Stimulated activated CD4-positive, alpha-beta T cell treated with anti-CD3 and anti-CD28 coated beads, Interleukin-4, amount 100 ng/mL, for 1 hour (primary cell): ENCODE measurements around the gene C6orf136.

Experiments
- DNase-seq: peaks from one replicate; pipeline ENCODE4 v3.0.0-alpha.2; 2020

The C6orf136 gene

DNA sequence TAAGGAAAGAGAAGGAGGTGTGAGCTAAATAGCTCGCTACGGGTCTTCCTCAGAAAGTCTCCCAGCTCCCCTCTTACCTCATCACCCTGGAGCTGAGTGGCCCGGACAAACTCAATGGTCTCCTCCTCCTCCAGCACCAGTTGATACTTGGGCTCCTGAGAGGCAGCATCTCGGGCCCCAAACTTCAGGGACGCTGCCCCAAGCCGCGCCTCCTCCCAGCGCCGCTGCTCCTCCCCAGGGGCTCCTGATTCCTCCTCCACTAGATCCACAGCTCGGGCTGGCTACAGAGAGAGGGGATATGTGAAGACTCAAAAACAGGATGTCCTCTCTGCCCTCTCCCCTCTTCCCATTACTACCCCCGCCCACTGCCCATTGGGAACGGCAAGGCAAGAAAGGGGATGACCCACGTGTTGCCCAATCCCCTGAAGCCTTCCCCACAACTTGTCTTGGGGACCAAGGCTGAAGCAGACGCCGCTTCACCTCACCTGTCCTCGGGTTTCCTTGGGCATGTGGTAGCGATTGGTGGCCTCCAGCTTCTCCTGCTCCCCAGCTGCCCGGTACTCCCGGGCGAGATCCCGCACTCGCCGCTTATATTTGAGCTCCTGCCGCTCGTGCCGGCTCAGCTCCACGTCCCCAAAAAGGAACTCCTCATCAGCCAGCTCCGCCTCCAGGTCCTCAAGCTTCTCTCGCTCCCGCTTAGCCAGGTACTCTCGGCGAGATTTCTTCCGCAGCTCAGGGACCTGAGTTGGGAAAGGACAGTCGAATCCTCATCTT lies 18.2 kb downstream of the C6orf136 start:
- DNase-seq = no peak

- DNase-seq = peak; percentile 51
These were observed 19.4 kb downstream of the C6orf136 start for GRCh38 chr6:30666300-30666699.

DNA sequence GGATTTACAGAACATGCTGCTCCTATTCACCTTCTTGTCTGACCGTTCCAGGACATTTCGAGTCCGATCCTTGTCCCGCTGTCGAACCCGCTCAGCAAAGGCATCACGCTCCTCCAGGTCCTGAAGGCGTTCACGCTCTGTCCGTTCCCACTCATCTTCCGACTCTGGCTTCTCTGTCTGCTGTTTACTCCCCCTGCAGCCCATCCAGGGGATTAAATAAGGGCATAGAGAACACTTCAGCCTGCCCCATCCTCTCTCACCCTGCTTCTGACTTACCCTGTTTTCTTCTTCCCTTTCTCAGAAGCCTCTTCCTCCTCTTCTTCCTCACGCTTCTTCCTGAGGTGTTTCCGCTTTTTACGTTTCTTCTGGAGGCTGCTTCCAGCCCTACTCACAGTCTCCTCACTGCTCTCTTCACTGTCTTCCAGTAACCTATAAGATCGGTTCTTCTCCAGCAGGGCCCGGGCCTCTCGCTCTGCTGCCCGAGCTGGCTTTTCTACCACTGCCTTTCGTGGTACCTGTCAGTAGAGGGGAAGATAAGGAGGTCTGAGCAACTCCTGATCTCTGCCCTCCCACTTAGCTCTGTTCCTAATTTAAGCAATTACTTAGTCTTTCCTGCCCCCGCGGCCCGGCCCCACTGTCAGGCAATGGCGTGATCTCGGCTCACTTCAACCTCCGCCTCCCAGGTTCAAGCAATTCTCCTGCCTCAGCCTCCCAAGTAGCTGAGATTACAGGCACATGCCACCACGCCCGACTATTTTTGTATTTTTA lies 24.0 kb downstream of the C6orf136 start:
- no peak for DNase-seq

DNA sequence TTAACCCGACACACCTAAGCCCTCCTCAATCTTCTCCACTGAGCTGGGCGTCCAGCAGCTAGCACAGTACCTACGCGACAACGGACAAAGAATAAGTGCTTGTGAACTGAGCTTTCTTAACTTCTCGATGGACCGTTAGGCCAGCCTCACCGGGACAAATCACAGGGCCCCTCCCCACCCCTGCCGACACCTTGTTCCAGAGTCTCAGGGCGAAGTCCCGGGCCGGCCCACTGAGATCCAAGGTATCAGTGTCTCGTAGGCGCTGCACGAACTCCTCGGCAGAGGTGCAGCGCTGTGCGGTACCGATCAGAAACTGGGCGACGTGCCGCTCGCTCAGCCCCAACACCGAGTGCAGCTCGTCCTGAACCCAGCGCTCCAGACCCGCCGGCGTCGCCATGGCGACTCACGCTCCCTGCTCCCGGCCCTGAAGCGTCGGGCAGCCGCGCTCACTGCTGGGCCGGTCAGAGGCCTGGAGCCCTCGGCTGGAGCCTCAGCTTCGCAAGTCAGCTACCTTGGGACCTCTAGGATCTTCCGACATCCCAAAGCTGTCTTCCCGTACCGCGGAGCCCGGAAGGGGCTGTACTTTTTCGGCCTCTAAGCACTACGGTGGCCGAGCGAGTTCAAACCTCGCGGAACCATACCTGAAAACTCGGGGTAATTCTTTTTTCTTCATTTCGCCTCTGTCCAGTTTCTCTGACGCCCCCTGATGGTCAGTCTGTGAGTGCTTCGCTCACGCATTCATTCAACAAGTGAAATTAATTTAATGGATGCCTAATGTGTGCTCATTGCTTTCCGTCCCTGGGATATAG lies 25.7 kb downstream of the C6orf136 start, which contains the start of gene DHX16:
Gene DHX16, minus strand, starts transcription at position 562 of the 809 bp plus-strand sequence. Its CDS starts 165 bp downstream, at position 397.
- DNase-seq = peak; percentile 89

GRCh38 chr6:30676660-30677285 lies 29.8 kb downstream of the C6orf136 start:
- DNase-seq = no peak

DNA sequence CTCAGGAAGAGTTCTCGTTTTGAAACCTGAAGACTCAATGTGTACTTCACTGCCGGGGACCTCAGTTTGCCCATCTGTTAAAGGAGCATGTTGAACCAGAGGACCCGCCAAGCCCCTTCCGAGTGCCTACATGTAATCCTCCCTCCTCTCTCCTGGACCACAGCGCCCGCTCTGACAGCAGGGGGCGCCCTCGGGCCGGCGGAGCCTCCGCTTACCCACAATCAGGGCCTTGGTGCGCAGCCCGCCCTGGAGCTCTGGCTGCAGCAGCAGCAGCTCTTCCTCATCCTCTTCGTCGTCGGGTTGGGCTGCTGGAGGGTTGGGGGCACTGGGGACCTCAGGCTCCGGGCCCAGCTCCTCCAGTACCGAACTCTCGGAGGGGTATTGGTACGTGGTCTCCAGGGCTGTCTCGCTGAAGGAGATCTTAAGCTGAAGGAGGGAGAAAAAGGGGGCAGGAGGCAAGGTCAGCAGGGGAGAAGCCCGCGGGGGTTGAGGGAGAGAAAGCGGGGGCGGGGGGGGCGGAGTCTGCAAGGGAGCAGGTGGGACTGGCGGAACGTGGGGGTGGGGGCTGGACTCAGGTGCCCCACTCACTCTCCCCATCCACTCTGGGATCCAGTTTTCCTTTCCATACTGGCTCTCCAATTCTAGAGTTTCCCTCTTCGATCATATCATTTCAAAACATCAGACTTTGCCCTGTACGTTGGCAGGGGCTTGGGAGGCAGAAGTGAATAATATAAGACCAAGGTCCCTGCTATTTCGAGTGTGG lies 32.2 kb downstream of the C6orf136 start:
- DNase-seq = peak; percentile 95

GRCh38 chr6:30679765-30680535 lies 33.0 kb downstream of the C6orf136 start:
- DNase-seq = peak; percentile 6

GRCh38 chr6:30681766-30682142 lies 34.8 kb downstream of the C6orf136 start:
- DNase-seq = peak; percentile 11

DNA sequence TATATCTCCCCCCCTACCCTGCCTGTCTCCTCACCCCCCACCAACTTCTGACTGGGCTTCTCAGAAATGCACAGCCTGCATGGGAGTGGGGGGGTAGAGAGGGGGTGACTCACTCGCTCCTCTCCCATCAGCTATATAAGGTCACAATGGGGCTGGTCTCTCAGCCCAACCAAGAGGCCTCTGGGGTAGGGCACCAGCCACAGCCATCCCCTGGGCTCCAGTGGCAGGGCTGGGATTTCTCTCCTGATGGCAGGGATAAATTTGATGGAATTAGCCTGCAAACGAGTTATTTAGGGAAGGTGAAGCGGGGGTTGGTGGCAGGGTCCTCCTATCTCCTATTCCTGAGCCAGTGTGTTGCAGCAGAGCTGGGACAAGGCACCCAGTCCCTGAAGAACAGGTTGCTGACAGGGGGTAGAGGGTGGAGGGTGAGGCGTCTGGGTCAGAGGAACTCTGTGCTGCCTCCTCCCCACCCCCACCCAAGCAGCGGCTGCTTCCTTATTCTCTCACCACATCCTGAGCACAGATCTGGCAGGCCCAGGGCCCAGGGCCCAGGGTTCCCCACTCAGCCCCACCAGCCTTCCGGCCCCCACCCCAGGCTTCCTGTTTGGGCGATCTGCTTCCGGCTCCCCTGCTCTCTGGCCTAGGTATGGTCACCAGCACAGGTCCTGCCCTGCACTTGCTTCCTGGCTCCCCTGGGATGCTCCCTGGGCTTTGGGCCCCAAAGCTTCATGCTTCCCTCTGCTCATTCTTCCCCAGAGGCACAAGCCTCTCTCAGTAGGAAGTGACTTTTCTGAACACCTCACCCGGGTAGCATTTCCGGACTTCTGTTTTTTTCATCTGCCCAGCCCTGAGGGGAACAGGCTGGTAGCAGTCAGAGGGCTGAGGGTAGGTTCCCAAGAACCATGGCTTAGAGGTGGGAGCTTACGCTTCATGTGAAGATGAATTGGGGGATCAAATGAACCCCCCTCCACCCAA lies 35.5 kb downstream of the C6orf136 start:
- peak; percentile 79 for DNase-seq

DNA sequence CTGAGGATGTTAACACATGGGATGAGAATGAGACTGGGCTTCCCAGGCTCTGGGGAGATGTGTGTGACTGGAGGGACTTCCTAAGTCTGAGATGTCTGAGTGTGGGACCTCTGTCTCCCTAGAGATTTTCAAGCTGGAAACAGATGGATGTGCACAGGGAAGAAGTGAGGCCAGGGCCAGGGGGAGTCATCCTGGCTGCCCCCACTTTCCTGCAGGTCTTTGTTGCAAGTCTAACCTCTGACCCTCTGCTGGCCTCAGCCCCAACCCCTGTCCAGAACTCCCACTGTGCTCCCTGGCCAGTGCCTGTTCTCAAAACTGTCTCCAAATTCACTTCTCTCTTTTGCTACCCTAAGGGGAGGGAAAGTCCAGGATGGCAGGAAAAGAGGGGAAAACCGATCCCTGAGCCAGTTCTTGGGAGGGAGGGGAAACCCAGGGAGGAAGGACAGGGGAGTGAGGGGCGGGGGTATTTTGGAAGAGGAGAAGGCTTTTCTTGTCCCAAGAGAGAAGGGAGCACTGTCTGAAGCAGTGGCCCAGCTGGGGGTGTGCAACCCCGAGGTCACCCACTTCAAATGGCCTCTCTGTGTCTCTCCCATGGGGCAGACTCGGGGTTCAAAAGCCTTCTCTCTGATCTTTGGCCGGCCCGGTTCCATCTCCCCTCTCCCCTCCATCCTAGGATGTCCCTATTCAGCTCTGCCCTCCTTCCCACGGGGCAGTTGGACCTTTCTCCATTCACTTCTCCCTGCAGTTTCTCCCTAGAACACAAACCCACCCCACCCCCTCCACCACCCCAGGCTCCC lies 36.4 kb downstream of the C6orf136 start:
- no peak for DNase-seq

DNA sequence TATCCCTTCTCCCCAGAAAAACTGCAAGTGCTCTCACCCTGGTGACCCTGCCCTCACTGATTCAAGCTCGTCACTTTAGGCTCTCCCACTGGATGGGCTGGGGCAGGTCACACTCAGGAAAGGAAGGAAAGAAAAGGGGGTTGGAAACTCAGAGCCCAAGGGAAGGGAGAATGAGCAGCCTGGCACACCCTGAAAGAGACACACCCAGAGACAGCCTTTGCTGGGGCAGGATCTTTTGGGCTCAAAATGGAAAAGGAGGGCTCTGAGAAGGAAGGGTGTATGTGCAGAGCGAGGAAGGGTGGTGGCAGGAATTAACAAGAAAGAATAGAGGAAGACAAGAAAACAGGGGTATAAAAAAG lies 37.0 kb downstream of the C6orf136 start:
- no peak for DNase-seq

GRCh38 chr6:30684386-30685156 lies 37.6 kb downstream of the C6orf136 start:
- peak; percentile 62 for DNase-seq

DNA sequence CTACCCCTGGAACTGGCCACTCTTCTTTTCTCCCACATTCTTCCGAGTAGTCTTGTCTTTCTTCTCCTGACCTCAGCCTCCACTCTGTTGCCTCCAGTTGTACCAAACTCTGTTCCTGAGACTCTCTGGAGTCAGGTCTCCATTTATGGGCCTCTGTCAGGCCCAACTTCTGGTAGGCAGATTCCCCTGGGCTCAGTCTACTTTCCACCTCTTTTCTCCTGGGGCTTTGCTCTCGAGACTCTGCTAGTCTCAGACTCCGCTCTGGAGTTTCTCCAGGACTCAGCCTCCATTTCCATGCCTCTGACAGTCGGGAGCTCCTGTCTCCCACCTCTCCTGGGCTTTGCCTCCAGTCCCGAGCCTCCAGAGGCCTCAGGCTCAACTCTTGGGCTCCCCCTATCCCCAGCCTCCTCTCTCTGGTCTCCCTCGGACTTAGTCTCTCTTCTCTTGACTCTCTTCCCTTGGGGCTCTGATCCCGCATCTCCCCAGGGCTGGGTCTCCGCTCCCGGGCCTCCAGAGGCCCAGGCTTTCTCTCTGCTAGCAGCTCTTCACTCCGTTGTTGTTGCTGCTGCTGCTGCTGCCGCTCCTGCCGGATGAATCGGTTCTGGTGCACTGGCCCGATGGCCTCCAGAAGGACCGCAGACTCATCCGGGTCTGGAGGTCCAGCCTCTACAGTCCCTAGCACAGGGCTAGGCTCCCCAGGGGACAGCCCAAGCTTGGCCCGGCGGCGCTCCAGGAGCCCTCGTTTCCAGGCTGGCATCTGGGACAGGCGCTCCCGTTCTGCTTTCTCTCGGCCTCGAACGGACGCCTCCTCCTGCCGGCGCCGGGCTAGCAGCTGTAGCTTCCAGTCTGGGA lies 38.5 kb downstream of the C6orf136 start:
- peak; percentile 22 for DNase-seq

DNA sequence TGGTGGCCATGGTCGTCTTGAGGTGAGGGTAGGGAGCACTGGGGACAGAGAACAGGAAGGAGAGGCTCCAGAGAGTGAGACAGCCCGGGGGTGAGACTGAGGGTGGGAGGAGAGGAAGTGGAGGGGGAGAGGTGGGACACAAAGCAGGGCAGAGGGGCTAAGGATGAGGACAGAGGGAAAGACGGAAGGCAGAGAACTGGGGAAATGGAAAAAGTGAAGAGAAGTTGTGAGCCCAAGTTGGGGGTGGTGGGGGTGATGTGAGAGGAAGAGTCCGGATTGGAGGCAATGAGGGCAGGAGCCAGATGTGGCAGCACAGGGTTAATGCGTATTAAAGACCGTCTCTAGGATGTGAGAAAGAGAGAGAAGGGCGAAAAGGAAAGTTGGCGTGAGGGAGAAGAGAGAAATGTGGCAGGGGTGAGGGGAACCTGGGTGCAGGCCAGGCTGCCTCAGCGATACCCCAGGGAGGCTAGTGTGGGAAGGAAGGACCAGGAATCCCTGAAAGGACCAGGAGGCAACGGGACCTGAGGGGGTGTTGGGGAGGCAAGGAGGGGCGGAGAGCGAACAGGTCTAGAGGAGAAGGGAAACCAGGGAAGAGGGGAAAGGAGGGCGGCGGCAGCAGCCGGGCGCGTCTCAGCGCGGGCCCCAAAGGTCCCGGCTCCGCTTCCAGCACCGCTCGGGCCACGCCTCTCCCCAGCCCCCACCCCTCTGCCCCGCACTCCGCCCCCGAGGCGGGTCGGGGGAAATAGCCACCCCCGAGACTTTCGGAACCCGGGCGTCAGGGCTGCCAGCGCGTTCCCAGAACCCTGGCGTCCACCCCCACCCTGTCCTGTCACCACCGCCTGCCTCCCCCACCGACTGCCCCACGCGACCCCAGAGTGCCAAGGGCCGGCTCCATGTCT lies 39.3 kb downstream of the C6orf136 start, which contains the start of gene PPP1R18:
Gene PPP1R18, minus strand, starts transcription at position 637 of the 899 bp plus-strand sequence. Its CDS starts 627 bp downstream, at position 10.
- DNase-seq = peak; percentile 89

GRCh38 chr6:30686908-30687658 lies 40.1 kb downstream of the C6orf136 start:
- peak; percentile 79 for DNase-seq
